K562 (cell line): ENCODE data around the gene RASIP1. TPM values are rescaled to one million over a fixed set of nuclear protein-coding genes. Genes with fewer than 3 reads are reported as not detected.

Experiments
- ARHGAP35 ChIP-seq: fragments of 450-650 bp; IDR thresholded peaks from 2 replicates; pipeline ENCODE4 v1.6.1; 2018; ENCODE audit not compliant: partially characterized antibody
- CBX3 ChIP-seq, 2 experiments: IDR thresholded peaks; 1 replicate in 1 of 2; 2 replicates in 1 of 2; pipeline ENCODE4 v1.6.1; 2012; ENCODE audit warnings: inconsistent platforms in 2 of 2, low read length in 2 of 2, borderline replicate concordance in 1 of 2, control low read depth in 1 of 2
- CLOCK ChIP-seq: fragments of 250-450 bp; sonication (Bioruptor Pico); IDR thresholded peaks from 2 replicates; pipeline ENCODE4 v1.4.0; 2020; ENCODE audit warnings: mild to moderate bottlenecking, moderate library complexity, borderline replicate concordance
- DDX20 ChIP-seq: fragments of 450-650 bp; IDR thresholded peaks from 2 replicates; pipeline ENCODE4 v1.6.1; 2016; ENCODE audit warnings: missing genetic modification characterization, low read depth, mild to moderate bottlenecking, missing compliant biosample characterization, moderate library complexity
- E2F8 ChIP-seq: fragments of 450-650 bp; IDR thresholded peaks from 2 replicates; pipeline ENCODE4 v1.7.1; 2018; ENCODE audit warnings: mild to moderate bottlenecking, low read depth; ENCODE audit not compliant: partially characterized antibody
- ETV5 ChIP-seq: sonication (generic); formaldehyde crosslinking; IDR thresholded peaks from 2 replicates; pipeline ENCODE4 v1.4.0; 2020; ENCODE audit warnings: low read depth, mild to moderate bottlenecking, missing genetic modification reagents
- FOXJ3 ChIP-seq: sonication (generic); formaldehyde crosslinking; IDR thresholded peaks from 2 replicates; pipeline ENCODE4 v1.4.0; 2020; ENCODE audit warnings: mild to moderate bottlenecking, missing genetic modification reagents
- GATAD2A ChIP-seq: fragments of 450-650 bp; IDR thresholded peaks from 2 replicates; pipeline ENCODE4 v1.6.1; 2017
- HDGF ChIP-seq: fragments of 450-650 bp; IDR thresholded peaks from 2 replicates; pipeline ENCODE4 v1.6.1; 2016
- LCOR ChIP-seq: sonication (generic); formaldehyde crosslinking; IDR thresholded peaks from 2 replicates; pipeline ENCODE4 v1.8.0; 2022; ENCODE audit warnings: mild to moderate bottlenecking, missing genetic modification reagents
- MECOM ChIP-seq: fragments of 250-450 bp; sonication (Bioruptor Pico); IDR thresholded peaks from 2 replicates; pipeline ENCODE4 v1.8.0; 2022; ENCODE audit warnings: inconsistent platforms
- NCOA4 ChIP-seq: fragments of 450-650 bp; IDR thresholded peaks from 2 replicates; pipeline ENCODE4 v1.6.1; 2018; ENCODE audit warnings: mild to moderate bottlenecking; ENCODE audit not compliant: partially characterized antibody
- TAF9B ChIP-seq: fragments of 450-650 bp; IDR thresholded peaks from 2 replicates; pipeline ENCODE4 v1.6.1; 2018; ENCODE audit warnings: mild to moderate bottlenecking; ENCODE audit not compliant: partially characterized antibody
- THAP7 ChIP-seq: fragments of 250-450 bp; sonication (Bioruptor Pico); IDR thresholded peaks from 2 replicates; pipeline ENCODE4 v1.5.0; 2021
- ZFP30 ChIP-seq: fragments of 250-450 bp; sonication (Bioruptor Pico); IDR thresholded peaks from 2 replicates; pipeline ENCODE4 v1.8.0; 2022; ENCODE audit warnings: moderate library complexity, mild to moderate bottlenecking, inconsistent platforms, borderline replicate concordance
- ZHX1 ChIP-seq: fragments of 150-350 bp; conservative IDR thresholded peaks from 2 replicates; pipeline ENCODE4 v1.6.1; 2014; ENCODE audit warnings: low read length
- ZKSCAN1 ChIP-seq: fragments of 150-350 bp; IDR thresholded peaks from 2 replicates; pipeline ENCODE4 v1.6.1; 2016; ENCODE audit warnings: low read depth, low read length
- ZNF384 ChIP-seq: IDR thresholded peaks from 2 replicates; pipeline ENCODE4 v1.6.1; 2012; ENCODE audit warnings: low read depth, low read length, improper control_type of control experiment
- ZNF655 ChIP-seq: fragments of 250-450 bp; sonication (Bioruptor Pico); IDR thresholded peaks from 2 replicates; pipeline ENCODE4 v1.5.0; 2021
- polyA plus RNA-seq, 8 experiments: library from polyadenylated mRNA; depleted of rRNA in 4 of 8; stranded (reverse) in 5 of 8; unstranded in 3 of 8; fragments of >200 nt; fragmentation: Nextera tagmentation in 2 of 8; fragmentation: Illumina TruSeq in 1 of 8; extraction: Ambion mirVana in 2 of 8; extraction: Trizol in 1 of 8; gene quantifications; 2 replicates each; pipeline versions ENCODE4 v1.2.1 to v1.2.3, GENCODE V29; 2011 to 2014; ENCODE audit warnings: inconsistent platforms in 1 of 8, missing spikeins in 1 of 8
- total RNA-seq, 7 experiments: library from RNA; depleted of rRNA in 6 of 7; stranded (reverse); fragments of >200 nt in 6 of 7; fragmentation: Illumina TruSeq in 2 of 7; extraction: Trizol in 2 of 7; gene quantifications; 2 replicates each; pipeline versions ENCODE4 v1.2.1 to v1.2.3, GENCODE V29; 2011 to 2021; ENCODE audit warnings: low replicate concordance in 1 of 7

The RASIP1 gene
- total and polyA plus RNA-seq, 9 of the 15 experiments (the other 6 are each of a cell fraction or from before 2014, with no cell fraction given) = 0.20 to 4.7 (median 1.5) TPM

- TF ChIP-seq ZKSCAN1 (peak; percentile 75; the same call in 1 of the 2 replicates), ETV5 (CRISPR knock-in tag) (no peak), ZNF655 (CRISPR knock-in tag) (no peak), MECOM (CRISPR knock-in tag) (no peak), HDGF (no peak), ZHX1 (no peak), ZNF384 (no peak), CLOCK (CRISPR knock-in tag) (no peak), ZFP30 (CRISPR knock-in tag) (no peak), CBX3 (IDR thresholded peaks at IDR 0.05; ENCODE audit: borderline replicate concordance in 1 of 2, low read length in 2 of 2) (no peak), DDX20 (tag) (no peak), ARHGAP35 (no peak), NCOA4 (no peak), GATAD2A (no peak), THAP7 (CRISPR knock-in tag) (no peak), E2F8 (no peak), FOXJ3 (CRISPR knock-in tag) (no peak), TAF9B (no peak), LCOR (CRISPR knock-in tag) (peak; percentile 70; the same call in 1 of the 2 replicates)
Observed at GRCh38 chr19:48681127-48681470, 59.3 kb downstream of the RASIP1 start (continued).
